Endothelial cell of hepatic sinusoid (primary cell): ENCODE data around the gene TAGAP.
"Not testable (repeated sequence)": the region's sequence is repeated elsewhere in the genome, so short reads cannot be mapped to it uniquely, and the experiment has no call there.

Source experiments
- in situ Hi-C: cut with HindIII; loops from 2 replicates; pipeline ENCODE4 v1.10.0; 2017; ENCODE audit warnings: low sequenced_read_pairs

The TAGAP gene

GRCh38 chr6:159020011-159020410 lies 24.8 kb downstream of the TAGAP start:
- in situ Hi-C loops, result no loop called here

- in situ Hi-C loops, result no loop called here
Measured at GRCh38 chr6:159017757-159018559, 26.8 kb downstream of the TAGAP start.

GRCh38 chr6:159014406-159014805 lies 30.4 kb downstream of the TAGAP start:
- in situ Hi-C loops, result no loop called here

GRCh38 chr6:159013229-159013628 lies 31.6 kb downstream of the TAGAP start:
- in situ Hi-C loops, result no loop called here

- in situ Hi-C loops, result no loop called here
Measured at GRCh38 chr6:159012201-159012600, 32.6 kb downstream of the TAGAP start.

- in situ Hi-C loops, result not testable (repeated sequence)
Measured at GRCh38 chr6:159010037-159010612, 34.7 kb downstream of the TAGAP start.

- in situ Hi-C loops, result no loop called here
Measured at GRCh38 chr6:159008656-159009288, 36.0 kb downstream of the TAGAP start.

GRCh38 chr6:159007510-159007909 lies 37.3 kb downstream of the TAGAP start:
- in situ Hi-C loops, result no loop called here

- in situ Hi-C loops, result no loop called here
Measured at GRCh38 chr6:159005436-159005835, 39.4 kb downstream of the TAGAP start.

- in situ Hi-C loops, result loop anchor here (5.0 kb wide), 1 partner anchor 73 kb away; no protein-coding TSS in a partner anchor
Measured at GRCh38 chr6:159004592-159004991, 40.2 kb downstream of the TAGAP start.

GRCh38 chr6:159002432-159003155 lies 42.2 kb downstream of the TAGAP start:
- in situ Hi-C loops, result loop anchor here (5.0 kb wide), 1 partner anchor 75 kb away; no protein-coding TSS in a partner anchor

- in situ Hi-C loops, result loop anchor here (5.0 kb wide), 1 partner anchor 77 kb away; no protein-coding TSS in a partner anchor
Measured at GRCh38 chr6:158999666-159000403, 45.0 kb downstream of the TAGAP start, which contains the start of gene RSPH3. TSS of gene RSPH3 (minus strand) at chr6:159000202. CDS start at chr6:158999550, 652 bp downstream.

GRCh38 chr6:158999154-158999665 lies 45.6 kb downstream of the TAGAP start:
- in situ Hi-C loops, result no loop called here

GRCh38 chr6:158996856-158997255 lies 47.9 kb downstream of the TAGAP start:
- in situ Hi-C loops, result no loop called here

GRCh38 chr6:158993639-158994038 lies 51.2 kb downstream of the TAGAP start:
- in situ Hi-C loops, result no loop called here

GRCh38 chr6:158991017-158991723 lies 53.6 kb downstream of the TAGAP start:
- in situ Hi-C loops, result no loop called here

GRCh38 chr6:158989711-158990110 lies 55.1 kb downstream of the TAGAP start:
- in situ Hi-C loops, result not testable (repeated sequence)

GRCh38 chr6:158988477-158988876 lies 56.3 kb downstream of the TAGAP start:
- in situ Hi-C loops, result no loop called here

GRCh38 chr6:158987657-158988056 lies 57.1 kb downstream of the TAGAP start:
- in situ Hi-C loops, result no loop called here
